Measurements from ENCODE around the gene RNU6-7. TPM values are rescaled to one million over a fixed set of nuclear protein-coding genes. Genes with fewer than 3 reads are reported as not detected.

RNU6-7 gene
- total RNA-seq, 1 experiment from 2014 or later = not detected

GRCh38 chr14:32212833-32213232, 11.0 kb downstream of the RNU6-7 start:
- no peak for TF ChIP-seq CTCF (conservative IDR thresholded peaks at IDR 0.05)
- Mint-ChIP-seq H3K36me3 (ENCODE audit: insufficient read depth in 1 of 3, low read depth in 3 of 3) (no peaks in the 10 kb centered on the region), H3K27me3 (ENCODE audit: low read depth) (no peaks in the 10 kb centered on the region), H3K4me1 (0 out of 4 replicates have a peak, but pooled peaks cover 0 to under 1% of the 10 kb centered on the region in 2 experiments), H3K9me3 (no peaks in the 10 kb centered on the region), H3K27ac (no peak overlapping the region), H3K4me3 (no peak overlapping the region)
- Histone ChIP-seq H2AFZ (ENCODE audit: low read length) (no peak overlapping the region), H3K79me2 (ENCODE audit: insufficient read depth, low read length) (no peaks in the 10 kb centered on the region), H4K20me1 (ENCODE audit: control insufficient read depth, insufficient read depth, insufficient read length) (no peaks in the 10 kb centered on the region), H2BK20ac (ENCODE audit: low read depth, low read length, poor library complexity, severe bottlenecking) (no peak overlapping the region), H3K79me1 (ENCODE audit: insufficient read depth, low read depth, low read length, poor library complexity, severe bottlenecking) (no peaks in the 10 kb centered on the region), H3K23me2 (ENCODE audit: insufficient read length, low read depth, low read length, poor library complexity, severe bottlenecking) (no peaks in the 10 kb centered on the region), H3K4me2 (ENCODE audit: insufficient read depth, insufficient read length, low read length) (no peak overlapping the region), H3K27me3 (ENCODE audit: insufficient read depth, low read length) (no peaks in the 10 kb centered on the region), H4K91ac (ENCODE audit: insufficient read length, low read depth, low read length) (no peak overlapping the region), H4K8ac (replicated peaks; ENCODE audit: insufficient read length, low read depth, low read length) (no peak overlapping the region), H3K23ac (ENCODE audit: insufficient read length, low read depth, low read length) (no peak overlapping the region), H2BK5ac (ENCODE audit: insufficient read length, low read length) (no peak overlapping the region), H3K4ac (ENCODE audit: low read depth, low read length) (no peak overlapping the region), H3T11ph (ENCODE audit: low read length) (no peak overlapping the region), H3K27ac (ENCODE audit: insufficient read length, low read depth, low read length) (no peak overlapping the region), H3K9me3 (ENCODE audit: control insufficient read depth, low read depth, low read length) (no peaks in the 10 kb centered on the region), H3K14ac (ENCODE audit: insufficient read depth, low read length) (no peak overlapping the region), H2BK12ac (ENCODE audit: insufficient read length, low read depth, low read length) (no peak overlapping the region), H2BK15ac (ENCODE audit: low read depth, low read length) (no peak overlapping the region), H4K5ac (ENCODE audit: insufficient read length, low read depth, low read length) (no peak overlapping the region), H3K4me1 (ENCODE audit: insufficient read depth, low read length) (no peaks in the 10 kb centered on the region), H2BK120ac (ENCODE audit: low read depth, low read length, poor library complexity, severe bottlenecking) (no peak overlapping the region), H2AK5ac (ENCODE audit: insufficient read length, low read length) (no peak overlapping the region), H3K18ac (ENCODE audit: insufficient read length, low read depth, low read length) (no peak overlapping the region), H3K56ac (ENCODE audit: insufficient read length, low read depth, low read length) (no peak overlapping the region), H3K9ac (ENCODE audit: extremely low read depth, insufficient read length, low read length) (no peak overlapping the region)
- DNase-seq = no peak
